ENCODE measurements around the gene MOCS2.
A peak's percentile ranks its signal among the peaks of the same experiment; 100 is the strongest.

Gene MOCS2, protein sequence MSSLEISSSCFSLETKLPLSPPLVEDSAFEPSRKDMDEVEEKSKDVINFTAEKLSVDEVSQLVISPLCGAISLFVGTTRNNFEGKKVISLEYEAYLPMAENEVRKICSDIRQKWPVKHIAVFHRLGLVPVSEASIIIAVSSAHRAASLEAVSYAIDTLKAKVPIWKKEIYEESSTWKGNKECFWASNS

DNA sequence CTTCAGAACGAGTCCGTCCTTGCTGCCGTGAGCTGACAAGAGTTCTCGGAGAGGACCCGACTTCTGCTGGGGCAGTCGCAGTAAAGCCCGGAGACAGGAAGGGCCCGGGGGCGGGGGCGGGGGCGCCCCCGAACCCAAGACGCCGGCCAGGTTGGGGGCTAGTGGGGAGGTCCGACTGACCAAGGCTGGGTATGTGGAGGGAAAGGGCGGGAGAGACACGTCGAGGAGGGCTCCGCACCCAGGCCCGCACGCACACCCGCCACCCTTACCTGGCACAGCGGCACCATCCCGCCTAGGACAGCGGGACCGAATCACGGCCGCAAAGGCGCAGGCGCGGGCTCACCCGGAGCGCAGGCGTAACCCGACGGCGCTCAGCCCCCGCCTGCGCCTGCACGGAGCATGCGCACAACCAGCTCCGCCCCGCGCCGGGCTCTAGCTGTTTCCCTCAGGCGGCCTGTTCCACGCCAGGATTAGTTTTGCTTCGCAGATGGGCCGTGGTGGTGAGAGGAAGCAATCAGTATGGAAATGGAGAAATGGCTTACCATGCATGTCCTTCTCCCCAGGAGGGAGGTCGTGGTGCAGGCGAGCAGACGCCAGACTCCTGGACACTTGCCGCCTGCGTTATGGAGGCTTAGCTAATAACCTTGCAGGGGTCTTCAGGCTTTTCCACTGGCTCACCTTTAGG is at the start of gene MOCS2:
TSS of gene MOCS2 (minus strand) at position 315 of the 685 bp plus-strand sequence. CDS start 2,583 bp downstream, outside the sequence.
- H3K27me3 ChIP-seq (ENCODE audit: insufficient read depth, low read depth, severe bottlenecking): no peaks in the 10 kb centered on the region
- peak within 1 kb of the TSS; percentile 79 for H3K27ac ChIP-seq
- H3K4me3 ChIP-seq (ENCODE audit: low read depth, low read length): peak within 1 kb of the TSS; percentile 89
- peaks cover 7% of the 10 kb centered on the region for H3K36me3 ChIP-seq
- TF ChIP-seq, protein P1, sequence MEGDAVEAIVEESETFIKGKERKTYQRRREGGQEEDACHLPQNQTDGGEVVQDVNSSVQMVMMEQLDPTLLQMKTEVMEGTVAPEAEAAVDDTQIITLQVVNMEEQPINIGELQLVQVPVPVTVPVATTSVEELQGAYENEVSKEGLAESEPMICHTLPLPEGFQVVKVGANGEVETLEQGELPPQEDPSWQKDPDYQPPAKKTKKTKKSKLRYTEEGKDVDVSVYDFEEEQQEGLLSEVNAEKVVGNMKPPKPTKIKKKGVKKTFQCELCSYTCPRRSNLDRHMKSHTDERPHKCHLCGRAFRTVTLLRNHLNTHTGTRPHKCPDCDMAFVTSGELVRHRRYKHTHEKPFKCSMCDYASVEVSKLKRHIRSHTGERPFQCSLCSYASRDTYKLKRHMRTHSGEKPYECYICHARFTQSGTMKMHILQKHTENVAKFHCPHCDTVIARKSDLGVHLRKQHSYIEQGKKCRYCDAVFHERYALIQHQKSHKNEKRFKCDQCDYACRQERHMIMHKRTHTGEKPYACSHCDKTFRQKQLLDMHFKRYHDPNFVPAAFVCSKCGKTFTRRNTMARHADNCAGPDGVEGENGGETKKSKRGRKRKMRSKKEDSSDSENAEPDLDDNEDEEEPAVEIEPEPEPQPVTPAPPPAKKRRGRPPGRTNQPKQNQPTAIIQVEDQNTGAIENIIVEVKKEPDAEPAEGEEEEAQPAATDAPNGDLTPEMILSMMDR (IDR thresholded peaks at IDR 0.05; ENCODE audit: low read depth, low read length): no peak
- peak; percentile 94 for DNase-seq
- no peaks in the 10 kb centered on the region for H3K9me3 ChIP-seq (ENCODE audit: severe bottlenecking)

DNA sequence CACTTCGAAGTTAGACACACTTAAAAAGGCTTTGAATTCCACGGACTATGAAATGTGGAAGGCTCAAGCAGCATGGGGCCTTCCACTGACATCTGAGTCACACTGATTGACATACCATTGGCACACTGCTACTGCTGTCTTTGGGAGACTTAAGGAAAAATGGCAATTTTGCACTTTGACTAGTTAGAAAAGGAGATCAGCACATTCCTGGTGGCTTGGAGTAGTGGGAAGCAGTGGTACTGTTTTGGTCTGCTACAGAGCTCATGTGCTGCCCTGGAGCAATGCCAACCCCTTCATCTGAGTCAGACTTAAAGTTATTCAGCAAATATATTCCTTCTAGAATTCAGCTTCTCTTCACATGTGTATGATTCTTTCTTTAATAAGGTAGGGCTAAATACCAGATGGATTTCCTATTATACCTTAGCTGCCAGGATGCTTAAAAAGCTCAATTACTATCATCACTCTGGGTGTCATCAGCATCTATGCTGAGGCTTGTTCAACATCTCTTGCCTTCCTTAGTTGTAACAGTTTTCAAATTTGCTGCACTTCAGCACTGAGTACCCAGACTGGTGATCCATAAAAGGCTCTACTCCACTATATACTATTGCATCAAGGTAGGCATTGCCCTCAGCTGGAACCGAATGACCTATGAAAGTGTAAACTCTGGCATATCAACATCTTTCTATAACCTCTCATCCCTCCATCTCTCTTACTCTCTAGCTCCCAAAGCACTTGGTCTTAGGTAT is 42.3 kb upstream of the MOCS2 start:
- Histone ChIP-seq H3K9me3 (ENCODE audit: severe bottlenecking) (no peaks in the 10 kb centered on the region), H3K4me3 (ENCODE audit: low read depth, low read length) (no peak overlapping the region), H3K27me3 (ENCODE audit: insufficient read depth, low read depth, severe bottlenecking) (no peaks in the 10 kb centered on the region), H3K27ac (no peak overlapping the region), H3K36me3 (no peaks in the 10 kb centered on the region)
- DNase-seq: no peak
- TF ChIP-seq, protein P1 (IDR thresholded peaks at IDR 0.05; ENCODE audit: low read depth, low read length): no peak

DNA sequence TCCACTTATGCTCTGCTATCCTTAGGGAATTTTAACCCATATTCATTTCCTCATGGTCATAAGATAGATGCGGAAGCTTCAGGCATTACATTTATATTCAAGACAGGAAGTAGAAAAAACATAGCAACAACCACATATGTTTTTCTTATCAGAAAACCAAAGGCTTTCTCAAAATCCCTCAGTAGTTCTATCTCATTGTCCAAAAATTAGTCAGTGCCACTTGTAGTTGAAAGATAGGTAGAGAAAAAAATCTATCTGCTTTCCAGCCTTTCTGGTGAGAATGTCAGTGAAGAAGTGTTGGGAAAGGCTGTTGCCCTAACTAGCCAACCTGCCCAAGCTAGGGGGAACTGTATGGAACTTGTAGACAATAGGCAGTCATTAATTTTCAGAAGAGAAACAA is 23.5 kb upstream of the MOCS2 start:
- no peak overlapping the region for H3K27ac ChIP-seq

DNA sequence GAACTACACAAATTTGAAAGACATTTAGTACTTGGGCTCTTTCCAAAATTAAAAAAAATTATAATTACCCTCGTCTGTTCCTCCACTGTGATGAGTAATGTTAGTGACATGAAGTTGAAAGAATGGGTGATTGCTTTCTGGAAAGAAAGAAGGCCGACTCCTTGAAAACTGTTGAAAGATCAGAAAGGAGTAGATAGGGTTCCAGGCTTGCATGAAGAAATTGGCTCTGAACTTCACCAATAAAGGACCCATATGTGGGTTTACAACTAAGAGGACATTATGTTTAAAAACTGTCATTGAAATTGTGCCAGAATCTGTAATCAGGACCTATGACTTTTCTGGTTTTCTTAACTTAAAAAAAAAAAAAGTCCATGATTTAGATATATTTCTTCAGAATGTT is 20.7 kb upstream of the MOCS2 start:
- no peaks in the 10 kb centered on the region for H3K27me3 ChIP-seq (ENCODE audit: insufficient read depth, low read depth, severe bottlenecking)
- no peaks in the 10 kb centered on the region for H3K9me3 ChIP-seq (ENCODE audit: severe bottlenecking)
- TF ChIP-seq, protein P1 (IDR thresholded peaks at IDR 0.05; ENCODE audit: low read depth, low read length): no peak
- no peak overlapping the region for H3K4me3 ChIP-seq (ENCODE audit: low read depth, low read length)
- H3K27ac ChIP-seq: no peak overlapping the region
- no peaks in the 10 kb centered on the region for H3K36me3 ChIP-seq
- no peak for DNase-seq

More for the DNA sequence above, 23.5 kb upstream of the MOCS2 start:
- TF ChIP-seq, protein P1 (IDR thresholded peaks at IDR 0.05; ENCODE audit: low read depth, low read length): no peak
- no peaks in the 10 kb centered on the region for H3K36me3 ChIP-seq
- H3K4me3 ChIP-seq (ENCODE audit: low read depth, low read length): no peak overlapping the region
- no peak for DNase-seq
- H3K9me3 ChIP-seq (ENCODE audit: severe bottlenecking): no peaks in the 10 kb centered on the region
- no peaks in the 10 kb centered on the region for H3K27me3 ChIP-seq (ENCODE audit: insufficient read depth, low read depth, severe bottlenecking)

DNA sequence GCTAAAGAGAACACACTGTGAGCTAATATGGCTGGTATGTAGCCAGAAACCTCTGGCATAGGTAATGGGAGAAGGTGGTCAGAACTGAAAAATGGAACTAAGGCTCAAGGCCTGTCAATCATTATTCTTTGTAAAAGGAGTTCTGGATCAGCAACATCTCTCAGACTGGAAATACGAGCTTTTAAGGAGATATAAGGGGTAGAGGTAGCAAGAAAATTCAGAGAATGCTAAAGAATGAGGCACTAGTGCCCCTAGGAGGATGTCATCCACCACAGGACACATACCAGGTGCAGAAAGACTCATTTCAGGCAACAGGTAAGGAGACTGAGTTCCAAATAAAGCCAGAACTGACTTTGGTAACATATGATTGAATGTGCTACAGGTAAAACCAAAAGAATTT is 18.9 kb upstream of the MOCS2 start:
- Histone ChIP-seq H3K27me3 (ENCODE audit: insufficient read depth, low read depth, severe bottlenecking) (no peaks in the 10 kb centered on the region), H3K9me3 (ENCODE audit: severe bottlenecking) (no peaks in the 10 kb centered on the region), H3K27ac (no peak overlapping the region), H3K36me3 (no peaks in the 10 kb centered on the region), H3K4me3 (ENCODE audit: low read depth, low read length) (no peak overlapping the region)
- no peak for DNase-seq
- TF ChIP-seq, protein P1 (IDR thresholded peaks at IDR 0.05; ENCODE audit: low read depth, low read length): no peak

All from WERI-Rb-1 (cell line).